ENCODE results near the gene FBXO11.

DNA sequence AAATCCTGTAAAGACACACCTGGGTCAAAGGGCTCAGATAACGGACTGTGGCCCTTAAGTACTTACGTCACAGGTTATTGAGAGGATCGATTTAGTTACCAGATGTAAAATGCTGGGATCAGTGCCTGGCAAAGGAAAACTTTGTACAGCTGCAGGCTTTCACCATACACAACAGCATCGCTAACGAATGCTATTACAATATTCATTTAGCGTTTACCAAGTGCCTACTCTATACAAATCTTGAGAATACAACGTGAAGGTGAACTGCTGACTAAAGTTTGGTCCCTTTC is 124.0 kb downstream of the FBXO11 start:
- TF ChIP-seq, protein P1, sequence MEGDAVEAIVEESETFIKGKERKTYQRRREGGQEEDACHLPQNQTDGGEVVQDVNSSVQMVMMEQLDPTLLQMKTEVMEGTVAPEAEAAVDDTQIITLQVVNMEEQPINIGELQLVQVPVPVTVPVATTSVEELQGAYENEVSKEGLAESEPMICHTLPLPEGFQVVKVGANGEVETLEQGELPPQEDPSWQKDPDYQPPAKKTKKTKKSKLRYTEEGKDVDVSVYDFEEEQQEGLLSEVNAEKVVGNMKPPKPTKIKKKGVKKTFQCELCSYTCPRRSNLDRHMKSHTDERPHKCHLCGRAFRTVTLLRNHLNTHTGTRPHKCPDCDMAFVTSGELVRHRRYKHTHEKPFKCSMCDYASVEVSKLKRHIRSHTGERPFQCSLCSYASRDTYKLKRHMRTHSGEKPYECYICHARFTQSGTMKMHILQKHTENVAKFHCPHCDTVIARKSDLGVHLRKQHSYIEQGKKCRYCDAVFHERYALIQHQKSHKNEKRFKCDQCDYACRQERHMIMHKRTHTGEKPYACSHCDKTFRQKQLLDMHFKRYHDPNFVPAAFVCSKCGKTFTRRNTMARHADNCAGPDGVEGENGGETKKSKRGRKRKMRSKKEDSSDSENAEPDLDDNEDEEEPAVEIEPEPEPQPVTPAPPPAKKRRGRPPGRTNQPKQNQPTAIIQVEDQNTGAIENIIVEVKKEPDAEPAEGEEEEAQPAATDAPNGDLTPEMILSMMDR (IDR thresholded peaks at IDR 0.05) = no peak
- TF ChIP-seq EZH2 (IDR thresholded peaks at IDR 0.05) (no peak), EZH2phosphoT487 (IDR thresholded peaks at IDR 0.05) (no peak)
